ENCODE data around the gene RRBP1. TPM values are rescaled to one million over a fixed set of nuclear protein-coding genes. Genes with fewer than 3 reads are reported as not detected.

Gene RRBP1
- total RNA-seq, 1 donor: 122 TPM

DNA sequence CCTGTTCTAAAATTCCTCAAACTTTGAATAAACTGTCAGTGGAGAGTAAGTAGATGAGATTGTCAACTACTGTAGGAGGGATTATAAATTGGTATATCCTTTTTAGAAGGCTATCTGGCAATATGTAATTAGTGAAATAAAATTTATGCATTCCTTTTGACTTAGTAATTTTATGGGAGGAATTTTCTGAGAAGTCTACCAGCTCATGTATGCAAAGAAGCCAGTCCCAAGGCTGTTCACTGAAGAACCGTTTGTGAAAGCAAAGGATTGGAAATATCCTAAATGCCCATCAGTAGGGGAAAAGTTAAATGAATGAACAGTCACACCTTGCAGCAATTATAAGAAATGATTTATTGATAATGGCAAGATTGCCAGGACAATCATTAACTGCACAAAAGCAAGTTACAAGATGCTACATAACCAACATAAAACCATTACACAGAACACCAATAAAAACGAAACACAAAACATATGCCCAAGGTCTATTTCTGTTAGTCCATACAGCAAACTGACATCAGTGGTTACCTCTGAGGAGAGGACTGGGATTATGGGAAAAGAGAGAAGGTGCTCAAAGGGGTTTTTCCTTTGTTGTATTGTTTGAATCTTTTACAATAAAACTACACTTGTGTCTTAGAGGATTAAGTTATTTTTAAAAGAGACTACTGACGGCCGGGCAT is 116.7 kb downstream of the RRBP1 start:
- Histone ChIP-seq H2AFZ (ENCODE audit: low read length) (no peak overlapping the region), H3K4me3 (ENCODE audit: insufficient read depth, low read length) (no peak overlapping the region), H3K36me3 (ENCODE audit: insufficient read depth, low read length) (no peaks in the 10 kb centered on the region), H3K27ac (ENCODE audit: low read depth, low read length) (peak overlapping the region; percentile 44), H3K27me3 (ENCODE audit: insufficient read depth, low read length) (no peaks in the 10 kb centered on the region), H3K4me1 (ENCODE audit: insufficient read depth, low read length) (peaks cover 37% of the 10 kb centered on the region), H3K4me2 (ENCODE audit: insufficient read depth, low read length) (peak overlapping the region; percentile 45), H3K79me2 (ENCODE audit: insufficient read depth, low read length) (peaks cover 9% of the 10 kb centered on the region), H3K9me3 (ENCODE audit: low read depth, low read length) (no peaks in the 10 kb centered on the region), H4K20me1 (ENCODE audit: insufficient read depth, low read length) (no peaks in the 10 kb centered on the region)
- no peak for DNase-seq (ENCODE audit: insufficient read length, low spot score, missing footprints)
- TF ChIP-seq, protein P1, sequence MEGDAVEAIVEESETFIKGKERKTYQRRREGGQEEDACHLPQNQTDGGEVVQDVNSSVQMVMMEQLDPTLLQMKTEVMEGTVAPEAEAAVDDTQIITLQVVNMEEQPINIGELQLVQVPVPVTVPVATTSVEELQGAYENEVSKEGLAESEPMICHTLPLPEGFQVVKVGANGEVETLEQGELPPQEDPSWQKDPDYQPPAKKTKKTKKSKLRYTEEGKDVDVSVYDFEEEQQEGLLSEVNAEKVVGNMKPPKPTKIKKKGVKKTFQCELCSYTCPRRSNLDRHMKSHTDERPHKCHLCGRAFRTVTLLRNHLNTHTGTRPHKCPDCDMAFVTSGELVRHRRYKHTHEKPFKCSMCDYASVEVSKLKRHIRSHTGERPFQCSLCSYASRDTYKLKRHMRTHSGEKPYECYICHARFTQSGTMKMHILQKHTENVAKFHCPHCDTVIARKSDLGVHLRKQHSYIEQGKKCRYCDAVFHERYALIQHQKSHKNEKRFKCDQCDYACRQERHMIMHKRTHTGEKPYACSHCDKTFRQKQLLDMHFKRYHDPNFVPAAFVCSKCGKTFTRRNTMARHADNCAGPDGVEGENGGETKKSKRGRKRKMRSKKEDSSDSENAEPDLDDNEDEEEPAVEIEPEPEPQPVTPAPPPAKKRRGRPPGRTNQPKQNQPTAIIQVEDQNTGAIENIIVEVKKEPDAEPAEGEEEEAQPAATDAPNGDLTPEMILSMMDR (IDR thresholded peaks at IDR 0.05; ENCODE audit: extremely low read depth, low read depth, low read length): no peak

Other genes starting within 250 kb of the RRBP1 start
- 1.8 and 2.9 TPM in 2 replicates for gene BFSP1, start 150.9 kb downstream of the RRBP1 start, total RNA-seq
- 627 and 634 TPM in 2 replicates for gene DSTN, start 112.2 kb downstream of the RRBP1 start, total RNA-seq
- gene BANF2, start 17.7 kb upstream of the RRBP1 start, total RNA-seq: not detected in 2 replicates